H1 (cell line): ENCODE measurements around the gene MYLK4. TPM values are rescaled to one million over a fixed set of nuclear protein-coding genes. Genes with fewer than 3 reads are reported as not detected.
A peak's percentile ranks its signal among the peaks of the same experiment; 100 is the strongest.

Experiments
- CTCF ChIA-PET: fragments of 300-600 bp; sonication (Branson Sonifier 250); formaldehyde crosslinking; loops from one replicate; lab custom pipeline; 2021; ENCODE audit not compliant: partially characterized antibody; lab: Charles Lee
- POLR2A ChIA-PET: fragments of 300-600 bp; sonication (Branson Sonifier 250); formaldehyde crosslinking; loops from one replicate; lab custom pipeline; 2021; ENCODE audit warnings: inconsistent platforms; ENCODE audit not compliant: partially characterized antibody; lab: Charles Lee
- DNase-seq, 2 experiments: peaks; one replicate each; pipeline versions ENCODE4 v3.0.0 to v3.0.0-alpha.2; 2010 to 2022; ENCODE audit warnings: low spot score in 2 of 2, low read depth in 1 of 2, mixed read lengths in 1 of 2
- FAIRE-seq: peaks from 2 replicates; lab custom pipeline; 2011; peaks lifted over from hg19 to GRCh38; lab: Jason Lieb, UNC
- H2AFZ ChIP-seq: 2 replicates; pipeline ENCODE4 v1.8.1; 2012; ENCODE audit warnings: low read length, inconsistent platforms
- H2AK5ac ChIP-seq: 2 replicates; pipeline ENCODE4 v1.6.1; 2013; ENCODE audit warnings: low read depth, low read length
- H2BK120ac ChIP-seq: replicated peaks from 2 replicates; pipeline ENCODE3; 2013; ENCODE audit warnings: low read depth, low read length, inconsistent platforms
- H2BK12ac ChIP-seq: 2 replicates; pipeline ENCODE4 v1.6.1; 2013; ENCODE audit warnings: low read depth, low read length
- H2BK15ac ChIP-seq: 2 replicates; pipeline ENCODE4 v1.6.1; 2013; ENCODE audit warnings: low read length
- H2BK20ac ChIP-seq: 2 replicates; pipeline ENCODE4 v1.6.1; 2013; ENCODE audit warnings: low read length
- H2BK5ac ChIP-seq: 2 replicates; pipeline ENCODE4 v1.6.1; 2013; ENCODE audit warnings: low read depth, low read length
- H3K14ac ChIP-seq: 2 replicates; pipeline ENCODE4 v1.6.1; 2013; ENCODE audit warnings: inconsistent platforms; ENCODE audit not compliant: insufficient read length
- H3K18ac ChIP-seq: 2 replicates; pipeline ENCODE4 v1.6.1; 2013; ENCODE audit warnings: low read length; ENCODE audit errors: extremely low read depth
- H3K23ac ChIP-seq: 2 replicates; pipeline ENCODE4 v1.6.1; 2013; ENCODE audit warnings: inconsistent platforms; ENCODE audit not compliant: insufficient read length
- H3K23me2 ChIP-seq: 2 replicates; pipeline ENCODE4 v1.6.1; 2013; ENCODE audit warnings: low read depth, low read length
- H3K27ac ChIP-seq: 2 replicates; pipeline ENCODE4 v1.6.1; 2011; ENCODE audit warnings: low read depth, low read length, inconsistent platforms
- H3K27me3 ChIP-seq, 4 experiments: replicated peaks in 1 of 4; 1 replicate in 1 of 4; 2 replicates in 3 of 4; pipeline versions ENCODE4 v1.6.1 to v1.8.1; 2011 to 2013; ENCODE audit warnings: low read length in 3 of 4, mild to moderate bottlenecking in 3 of 4, inconsistent platforms in 2 of 4, mixed read lengths in 2 of 4, moderate library complexity in 1 of 4; ENCODE audit not compliant: control insufficient read depth in 3 of 4, insufficient read depth in 3 of 4; ENCODE audit errors: extremely low read depth in 1 of 4
- H3K36me3 ChIP-seq, 4 experiments: 2 replicates each; pipeline versions ENCODE4 v1.6.1 to v1.8.1; 2011 to 2013; ENCODE audit warnings: mild to moderate bottlenecking in 4 of 4, low read length in 3 of 4, moderate library complexity in 2 of 4, control low read depth in 1 of 4, inconsistent platforms in 1 of 4; ENCODE audit not compliant: insufficient read depth in 4 of 4, control insufficient read depth in 2 of 4
- H3K4ac ChIP-seq: replicated peaks from 2 replicates; pipeline ENCODE3; 2013; ENCODE audit warnings: low read length, low read depth, mixed read lengths, inconsistent platforms; ENCODE audit not compliant: insufficient read length
- H3K4me1 ChIP-seq, 4 experiments: replicated peaks in 1 of 4; 1 replicate in 1 of 4; 2 replicates in 3 of 4; pipeline versions ENCODE4 v1.6.1 to v1.8.1; 2011 to 2013; ENCODE audit warnings: low read length in 3 of 4, inconsistent platforms in 2 of 4, mixed read lengths in 1 of 4; ENCODE audit not compliant: insufficient read depth in 4 of 4, control insufficient read depth in 3 of 4
- H3K4me2 ChIP-seq, 2 experiments: 2 replicates each; pipeline versions ENCODE4 v1.6.1 to v1.8.1; 2011 to 2013; ENCODE audit warnings: low read depth in 2 of 2, low read length in 2 of 2, control low read depth in 1 of 2, inconsistent platforms in 1 of 2, mild to moderate bottlenecking in 1 of 2; ENCODE audit not compliant: insufficient read depth in 1 of 2
- H3K4me3 ChIP-seq, 4 experiments: fragments of 200-600, 300-600 bp in 1 of 4; sonication (generic), shearing (Covaris generic), sonication (Bioruptor Twin) in 1 of 4; 2 replicates each; pipeline versions ENCODE4 v1.5.1 to v1.8.1; 2011 to 2016; ENCODE audit warnings: low read length in 4 of 4, low read depth in 3 of 4, control low read depth in 2 of 4, inconsistent platforms in 2 of 4, mild to moderate bottlenecking in 2 of 4, mixed read lengths in 1 of 4, moderate library complexity in 1 of 4; ENCODE audit not compliant: insufficient read depth in 2 of 4; ENCODE audit errors: extremely low read depth in 1 of 4
- H3K56ac ChIP-seq: replicated peaks from 2 replicates; pipeline ENCODE3; 2013; ENCODE audit warnings: low read depth, mild to moderate bottlenecking, mixed read lengths, low read length, inconsistent platforms; ENCODE audit not compliant: insufficient read length
- H3K79me1 ChIP-seq: 2 replicates; pipeline ENCODE4 v1.6.1; 2013; ENCODE audit warnings: low read depth, low read length, control low read depth
- H3K79me2 ChIP-seq, 2 experiments: 2 replicates each; pipeline versions ENCODE4 v1.6.1 to v1.8.1; 2012 to 2013; ENCODE audit warnings: low read length in 2 of 2, mild to moderate bottlenecking in 2 of 2, inconsistent platforms in 1 of 2; ENCODE audit not compliant: insufficient read depth in 2 of 2, control insufficient read depth in 1 of 2
- H3K9ac ChIP-seq, 4 experiments: replicated peaks in 1 of 4; 1 replicate in 1 of 4; 2 replicates in 3 of 4; pipeline versions ENCODE4 v1.6.1 to v1.8.1; 2011 to 2013; ENCODE audit warnings: low read depth in 3 of 4, low read length in 3 of 4, control low read depth in 2 of 4, mild to moderate bottlenecking in 2 of 4, moderate library complexity in 2 of 4, inconsistent platforms in 1 of 4; ENCODE audit errors: extremely low read depth in 1 of 4
- H3K9me3 ChIP-seq, 2 experiments: 2 replicates each; pipeline versions ENCODE4 v1.6.1 to v1.8.1; 2012 to 2013; ENCODE audit warnings: mild to moderate bottlenecking in 2 of 2, moderate library complexity in 2 of 2, control low read depth in 1 of 2, inconsistent platforms in 1 of 2, low read depth in 1 of 2, low read length in 1 of 2, mixed read lengths in 1 of 2; ENCODE audit not compliant: insufficient read depth in 2 of 2
- H4K20me1 ChIP-seq, 2 experiments: replicated peaks in 1 of 2; 2 replicates each; pipeline versions ENCODE3 to v1.8.1; 2011 to 2013; ENCODE audit warnings: inconsistent platforms in 2 of 2, low read length in 2 of 2, mild to moderate bottlenecking in 1 of 2; ENCODE audit not compliant: insufficient read depth in 2 of 2, control insufficient read depth in 1 of 2
- H4K5ac ChIP-seq: 2 replicates; pipeline ENCODE4 v1.6.1; 2013; ENCODE audit warnings: low read length, low read depth, mixed read lengths, inconsistent platforms; ENCODE audit not compliant: insufficient read length
- H4K8ac ChIP-seq: 2 replicates; pipeline ENCODE4 v1.8.0; 2013; ENCODE audit warnings: mild to moderate bottlenecking, moderate library complexity, low read length, inconsistent platforms; ENCODE audit not compliant: insufficient read depth; ENCODE audit errors: extremely low read depth
- H4K91ac ChIP-seq: replicated peaks from 2 replicates; pipeline ENCODE3; 2013; ENCODE audit warnings: low read length, mixed read lengths, inconsistent platforms; ENCODE audit not compliant: insufficient read length
- BACH1 ChIP-seq: IDR thresholded peaks from 2 replicates; pipeline ENCODE4 v1.6.1; 2012; ENCODE audit warnings: low read length, improper control_type of control experiment
- BCL11A ChIP-seq, 2 experiments: IDR thresholded peaks; one replicate each; pipeline ENCODE4 v1.6.1; 2011; ENCODE audit warnings: low read depth in 2 of 2, low read length in 2 of 2, mild to moderate bottlenecking in 2 of 2
- BRCA1 ChIP-seq: IDR thresholded peaks from 2 replicates; pipeline ENCODE4 v1.6.1; 2012; ENCODE audit warnings: low read depth, low read length, improper control_type of control experiment
- CREB1 ChIP-seq: IDR thresholded peaks from 2 replicates; pipeline ENCODE4 v1.6.1; 2012; ENCODE audit warnings: inconsistent platforms
- CTBP2 ChIP-seq: IDR thresholded peaks from 2 replicates; pipeline ENCODE4 v1.7.0; 2011; ENCODE audit warnings: borderline replicate concordance, mild to moderate bottlenecking, moderate library complexity, mixed read lengths, low read length; ENCODE audit not compliant: insufficient read depth, insufficient read length
- EGR1 ChIP-seq: IDR thresholded peaks from 2 replicates; pipeline ENCODE4 v1.6.1; 2011; ENCODE audit warnings: low read depth, low read length, borderline replicate concordance
- EP300 ChIP-seq, 2 experiments: IDR thresholded peaks; 1 replicate in 1 of 2; 2 replicates in 1 of 2; pipeline ENCODE4 v1.6.1; 2011 to 2012; ENCODE audit warnings: low read depth in 2 of 2, low read length in 2 of 2, mild to moderate bottlenecking in 2 of 2, borderline replicate concordance in 1 of 2, inconsistent platforms in 1 of 2, moderate library complexity in 1 of 2
- JUND ChIP-seq: IDR thresholded peaks from 2 replicates; pipeline ENCODE4 v1.6.1; 2011; ENCODE audit warnings: mild to moderate bottlenecking, improper control_type of control experiment, low read length
- KDM4A ChIP-seq: IDR thresholded peaks from one replicate; pipeline ENCODE4 v1.7.1; 2012; ENCODE audit warnings: low read depth, mild to moderate bottlenecking, moderate library complexity, low read length, inconsistent platforms; ENCODE audit not compliant: severe bottlenecking
- RFX5 ChIP-seq: IDR thresholded peaks from 2 replicates; pipeline ENCODE4 v1.6.1; 2011; ENCODE audit warnings: low read depth, low read length, improper control_type of control experiment, borderline replicate concordance
- SIN3A ChIP-seq, 2 experiments: IDR thresholded peaks in 1 of 2; conservative IDR thresholded peaks in 1 of 2; 2 replicates each; pipeline ENCODE4 v1.6.1; 2011 to 2012; ENCODE audit warnings: low read length in 2 of 2, improper control_type of control experiment in 1 of 2, low read depth in 1 of 2, mild to moderate bottlenecking in 1 of 2
- SIRT6 ChIP-seq: IDR thresholded peaks from one replicate; pipeline ENCODE4 v1.7.1; 2012; ENCODE audit warnings: low read length, inconsistent platforms
- SUZ12 ChIP-seq: fragments of 200-600 bp; sonication (generic); IDR thresholded peaks from 2 replicates; pipeline ENCODE4 v1.6.1; 2012; ENCODE audit warnings: mild to moderate bottlenecking, inconsistent platforms, low read length, moderate library complexity, mixed read lengths
- TAF1 ChIP-seq: IDR thresholded peaks from 2 replicates; pipeline ENCODE4 v1.6.1; 2011; ENCODE audit warnings: mild to moderate bottlenecking, low read depth, low read length
- TAF7 ChIP-seq: optimal IDR thresholded peaks from 2 replicates; pipeline ENCODE3; 2011; ENCODE audit warnings: low read depth, mild to moderate bottlenecking, inconsistent platforms, low read length, moderate library complexity, borderline replicate concordance
- WGBS, 2 experiments: shearing (Covaris generic) in 1 of 2; methylation state at CpG; one replicate each; pipeline versions ENCODE4 v1.1.6 to v1.1.7; 2013 to 2015; ENCODE audit warnings: low lambda C conversion rate in 2 of 2, mixed read lengths in 2 of 2, inconsistent platforms in 1 of 2, low coverage in 1 of 2, missing lambda C conversion rate in 1 of 2; ENCODE audit not compliant: insufficient replicate concordance in 2 of 2, insufficient coverage in 1 of 2, insufficient read length in 1 of 2; ENCODE audit errors: extremely low coverage in 1 of 2, missing lambda C conversion rate in 1 of 2; 5-methylcytosine and 5-hydroxymethylcytosine counted together
- polyA plus RNA-seq, 7 experiments: library from polyadenylated mRNA; depleted of rRNA in 3 of 7; stranded (reverse) in 5 of 7; unstranded in 2 of 7; fragments of >200 nt in 5 of 7; fragments of 200-250 nt in 2 of 7; gene quantifications; 1 replicate in 5 of 7; 2 replicates in 1 of 7; 4 replicates in 1 of 7; pipeline versions ENCODE4 v1.2.1 to v1.2.3, GENCODE V29; 2011 to 2013; ENCODE audit warnings: missing spikeins in 2 of 7, mixed read lengths in 2 of 7
- total RNA-seq: library from RNA; stranded (reverse); fragmentation: NEBNext Ultra II Directional; extraction: Animal tissue kit (Norgen Biotek cat#: 25700); gene quantifications from 2 replicates; pipeline ENCODE4 v1.2.1, GENCODE V29; 2021

The MYLK4 gene
- total and polyA plus RNA-seq, 2 of the 8 experiments (the other 6 are each of a cell fraction or from before 2014, with no cell fraction given): 0.11 to 0.17 TPM

DNA sequence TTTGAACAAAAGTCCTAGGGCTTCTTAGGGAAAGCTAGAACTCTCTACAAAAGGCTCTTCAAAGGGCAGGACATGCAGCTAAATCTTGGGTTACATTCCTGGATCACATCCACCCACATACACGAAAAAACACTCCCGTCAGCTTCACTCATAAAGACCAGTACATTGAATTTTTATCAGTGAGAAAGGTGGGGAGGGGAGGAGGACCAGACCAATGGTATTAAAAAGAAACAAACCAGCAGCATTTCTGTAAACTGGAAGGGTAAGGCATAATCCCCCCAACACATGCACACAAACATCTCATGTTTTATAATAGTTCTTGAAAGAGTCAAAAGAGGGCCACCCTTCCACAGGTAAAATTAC lies 31.6 kb downstream of the MYLK4 start:
- no peak overlapping the region for H4K91ac ChIP-seq
- 0 out of 7 replicates have a peak, but pooled peaks cover 0 to 1% (median 0%) of the 10 kb centered on the region in 4 experiments for H3K4me1 ChIP-seq
- no peaks in the 10 kb centered on the region for H3K36me3 ChIP-seq
- POLR2A ChIA-PET: no interaction called here
- H3K79me2 ChIP-seq: no peaks in the 10 kb centered on the region
- H3K18ac ChIP-seq: no peak overlapping the region
- no peak overlapping the region for H2BK12ac ChIP-seq
- 0 out of 2 replicates have a peak overlapping the region, but pooled peaks have one; percentile 15 for H2AFZ ChIP-seq
- H2BK20ac ChIP-seq: no peak overlapping the region
- H4K8ac ChIP-seq: no peak overlapping the region
- CTCF ChIA-PET: interaction anchor here (1.0 to 1.3 kb wide), 4 partner anchors 16 to 31 kb away, joined by 3 to 5 read pairs (median 4); no protein-coding TSS in a partner anchor
- no peak overlapping the region for H3K4me3 ChIP-seq
- no peak overlapping the region for H3K23ac ChIP-seq
- no peak overlapping the region for H2BK120ac ChIP-seq
- no peak overlapping the region for H4K5ac ChIP-seq
- H3K27me3 ChIP-seq: no peaks in the 10 kb centered on the region; a peak in 1 of 7 replicates
- H3K9ac ChIP-seq: no peak overlapping the region
- 94% methylated on average over 2 of the region's 2 CpGs; no CpG with 5 or more reads in 1 of the 2 experiments for WGBS, 2 experiments
- H4K20me1 ChIP-seq: no peaks in the 10 kb centered on the region
- H2AK5ac ChIP-seq: no peak overlapping the region
- no peaks in the 10 kb centered on the region for H3K79me1 ChIP-seq
- H3K4me2 ChIP-seq: no peak overlapping the region
- H2BK15ac ChIP-seq: no peak overlapping the region
- no peak overlapping the region for H3K4ac ChIP-seq
- no peak overlapping the region for H3K14ac ChIP-seq
- no peak overlapping the region for H3K56ac ChIP-seq
- no peaks in the 10 kb centered on the region; the same call in 1 of the 2 replicates for H3K23me2 ChIP-seq
- DNase-seq (no peak), FAIRE-seq (no peak)
- H3K27ac ChIP-seq: no peak overlapping the region
- H3K9me3 ChIP-seq: peaks cover 0 to 2% of the 10 kb centered on the region in 2 experiments; a peak in 1 of 4 replicates
- no peak overlapping the region for H2BK5ac ChIP-seq
- TF ChIP-seq EGR1 (no peak), RFX5 (no peak), KDM4A (no peak), JUND (no peak), SIRT6 (no peak), CREB1 (no peak), EP300 (IDR thresholded peaks at IDR 0.05; ENCODE audit: borderline replicate concordance in 1 of 2, low read depth in 2 of 2, low read length in 2 of 2) (no peak), BCL11A (IDR thresholded peaks at IDR 0.05; ENCODE audit: low read depth in 2 of 2, low read length in 2 of 2) (no peak), BACH1 (no peak), SUZ12 (no peak), CTBP2 (no peak), BRCA1 (no peak), TAF7 (no peak), SIN3A (conservative IDR thresholded peaks at IDR 0.05 in 1 of 2, IDR thresholded peaks at IDR 0.05 in 1 of 2; ENCODE audit: low read depth in 1 of 2, low read length in 2 of 2) (no peak), TAF1 (no peak)
